A673 (cell line): ENCODE results near the gene SYT17. TPM values are rescaled to one million over a fixed set of nuclear protein-coding genes. Genes with fewer than 3 reads are reported as not detected.

Experiments
- BruUV-seq: library from RNA; stranded (reverse); fragments of 400-500 nt; replicated peaks from 2 replicates; lab custom pipeline; 2021; lab: Mats Ljungman, UMichigan
- CTCF ChIA-PET: fragments of 300-600 bp; sonication (Branson Sonifier 250); formaldehyde crosslinking; loops from one replicate; lab custom pipeline; 2022; ENCODE audit warnings: antibody characterized with exemption; lab: Charles Lee
- POLR2A ChIA-PET: fragments of 300-600 bp; sonication (Branson Sonifier 250); formaldehyde crosslinking; loops from one replicate; lab custom pipeline; 2022; ENCODE audit warnings: antibody characterized with exemption; ENCODE audit not compliant: low non-redundant PET; lab: Charles Lee
- DNase-seq: peaks from one replicate; pipeline ENCODE4 v3.0.0-alpha.2; 2015; ENCODE audit warnings: low spot score
- H3K27ac ChIP-seq: fragments of 200-600 bp; sonication (generic); 2 replicates; pipeline ENCODE4 v1.5.1; 2016; ENCODE audit warnings: mixed run types, low read depth, mild to moderate bottlenecking, mixed read lengths, antibody characterized with exemption, low read length; ENCODE audit not compliant: poor library complexity, severe bottlenecking
- H3K27me3 ChIP-seq: fragments of 200-600 bp; sonication (generic); replicated peaks from 2 replicates; pipeline ENCODE4 v1.6.1; 2017; ENCODE audit warnings: mixed run types, low read depth, mild to moderate bottlenecking, mixed read lengths, antibody characterized with exemption, low read length; ENCODE audit not compliant: insufficient read depth, poor library complexity
- H3K36me3 ChIP-seq: fragments of 200-600 bp; sonication (generic); 2 replicates; pipeline ENCODE4 v1.6.1; 2016; ENCODE audit warnings: mixed run types, mild to moderate bottlenecking, mixed read lengths, antibody characterized with exemption, low read length; ENCODE audit not compliant: insufficient read depth, poor library complexity, severe bottlenecking
- H3K4me1 ChIP-seq: fragments of 200-600 bp; sonication (generic); 2 replicates; pipeline ENCODE4 v1.6.1; 2017; ENCODE audit warnings: mixed run types, mild to moderate bottlenecking, mixed read lengths, antibody characterized with exemption, low read length; ENCODE audit not compliant: insufficient read depth, poor library complexity, severe bottlenecking
- H3K4me3 ChIP-seq: fragments of 200-600 bp; sonication (generic); 2 replicates; pipeline ENCODE4 v1.5.1; 2016; ENCODE audit warnings: low read depth, mixed run types, mild to moderate bottlenecking, mixed read lengths, low read length; ENCODE audit not compliant: poor library complexity, severe bottlenecking
- H3K9me3 ChIP-seq: fragments of 200-600 bp; sonication (generic); 2 replicates; pipeline ENCODE4 v1.6.1; 2016; ENCODE audit warnings: mixed run types, low read depth, mild to moderate bottlenecking, mixed read lengths, antibody characterized with exemption, low read length; ENCODE audit not compliant: poor library complexity, severe bottlenecking
- EZH2 ChIP-seq: fragments of 200-600 bp; sonication (generic); IDR thresholded peaks from 2 replicates; pipeline ENCODE4 v1.6.1; 2017; ENCODE audit warnings: borderline replicate concordance, low read depth, mild to moderate bottlenecking, mixed read lengths, antibody characterized with exemption, low read length; ENCODE audit not compliant: poor library complexity, severe bottlenecking
- intact Hi-C: fragments of 100-400 bp; cut with micrococcal nuclease; formaldehyde crosslinking; loops from one replicate; pipeline ENCODE4 v1.10.0; 2022; ENCODE audit not compliant: unreplicated experiment
- total RNA-seq: library from RNA; stranded (reverse); gene quantifications from 2 replicates; pipeline ENCODE4 v1.2.3, GENCODE V29; 2021
- TF ChIP-seq, protein P1 (sequence below): fragments of 300-800, 200-600 bp; sonication (generic); conservative IDR thresholded peaks from 2 replicates; pipeline ENCODE4 v1.5.1; 2017; ENCODE audit warnings: low read depth, mild to moderate bottlenecking, antibody characterized with exemption, low read length, moderate library complexity, mixed read lengths

Gene SYT17
- total RNA-seq, 1 experiment from 2014 or later = 0.24 TPM

DNA sequence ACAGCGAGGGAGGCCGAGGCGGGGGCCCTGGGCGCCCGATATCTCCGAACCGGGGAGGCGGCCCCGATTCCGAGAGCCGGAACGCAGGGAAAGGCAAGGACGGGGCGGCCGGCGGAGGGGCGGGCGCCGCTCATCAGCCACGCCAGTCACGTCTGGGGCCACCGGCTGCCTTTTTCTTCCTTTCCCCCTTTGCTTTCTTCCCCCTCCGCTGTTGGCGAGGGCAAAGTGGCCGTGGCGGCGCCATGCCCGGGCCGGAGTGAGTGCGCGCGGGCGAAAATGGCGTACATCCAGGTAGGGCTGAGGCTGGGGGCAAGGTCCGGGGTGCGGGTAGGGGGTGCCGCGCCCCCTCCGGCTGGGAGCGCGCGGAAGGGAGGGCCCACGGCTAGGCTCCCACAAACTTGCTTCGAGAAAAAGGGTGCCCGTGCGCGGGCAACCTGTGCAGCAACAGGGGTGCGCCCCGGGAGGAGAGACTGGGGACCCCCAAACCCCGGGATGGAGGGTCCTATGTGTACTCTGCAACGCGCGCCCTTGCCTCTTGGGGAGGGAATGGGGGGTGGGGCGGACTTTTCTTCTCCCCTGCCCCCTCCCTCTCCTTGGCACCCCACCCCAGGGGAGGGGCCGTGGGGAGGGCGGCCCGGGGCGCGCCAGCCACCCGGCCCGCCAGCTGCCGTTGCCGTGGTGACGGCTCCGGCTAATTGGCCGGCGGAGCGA lies 486 bp downstream of the SYT17 start:
- ChIA-PET CTCF (no interaction called here), POLR2A (no interaction called here)
- no TSS peak for BruUV-seq
- Histone ChIP-seq H3K4me3 (peak overlapping the region; percentile 52), H3K27me3 (peaks cover 31% of the 10 kb centered on the region), H3K4me1 (no peaks in the 10 kb centered on the region), H3K27ac (no peak overlapping the region), H3K9me3 (no peaks in the 10 kb centered on the region), H3K36me3 (no peaks in the 10 kb centered on the region)
- DNase-seq = no peak
- intact Hi-C loops = no loop called here
- TF ChIP-seq EZH2 = peak; percentile 65
- TF ChIP-seq, protein P1, sequence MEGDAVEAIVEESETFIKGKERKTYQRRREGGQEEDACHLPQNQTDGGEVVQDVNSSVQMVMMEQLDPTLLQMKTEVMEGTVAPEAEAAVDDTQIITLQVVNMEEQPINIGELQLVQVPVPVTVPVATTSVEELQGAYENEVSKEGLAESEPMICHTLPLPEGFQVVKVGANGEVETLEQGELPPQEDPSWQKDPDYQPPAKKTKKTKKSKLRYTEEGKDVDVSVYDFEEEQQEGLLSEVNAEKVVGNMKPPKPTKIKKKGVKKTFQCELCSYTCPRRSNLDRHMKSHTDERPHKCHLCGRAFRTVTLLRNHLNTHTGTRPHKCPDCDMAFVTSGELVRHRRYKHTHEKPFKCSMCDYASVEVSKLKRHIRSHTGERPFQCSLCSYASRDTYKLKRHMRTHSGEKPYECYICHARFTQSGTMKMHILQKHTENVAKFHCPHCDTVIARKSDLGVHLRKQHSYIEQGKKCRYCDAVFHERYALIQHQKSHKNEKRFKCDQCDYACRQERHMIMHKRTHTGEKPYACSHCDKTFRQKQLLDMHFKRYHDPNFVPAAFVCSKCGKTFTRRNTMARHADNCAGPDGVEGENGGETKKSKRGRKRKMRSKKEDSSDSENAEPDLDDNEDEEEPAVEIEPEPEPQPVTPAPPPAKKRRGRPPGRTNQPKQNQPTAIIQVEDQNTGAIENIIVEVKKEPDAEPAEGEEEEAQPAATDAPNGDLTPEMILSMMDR = no peak

DNA sequence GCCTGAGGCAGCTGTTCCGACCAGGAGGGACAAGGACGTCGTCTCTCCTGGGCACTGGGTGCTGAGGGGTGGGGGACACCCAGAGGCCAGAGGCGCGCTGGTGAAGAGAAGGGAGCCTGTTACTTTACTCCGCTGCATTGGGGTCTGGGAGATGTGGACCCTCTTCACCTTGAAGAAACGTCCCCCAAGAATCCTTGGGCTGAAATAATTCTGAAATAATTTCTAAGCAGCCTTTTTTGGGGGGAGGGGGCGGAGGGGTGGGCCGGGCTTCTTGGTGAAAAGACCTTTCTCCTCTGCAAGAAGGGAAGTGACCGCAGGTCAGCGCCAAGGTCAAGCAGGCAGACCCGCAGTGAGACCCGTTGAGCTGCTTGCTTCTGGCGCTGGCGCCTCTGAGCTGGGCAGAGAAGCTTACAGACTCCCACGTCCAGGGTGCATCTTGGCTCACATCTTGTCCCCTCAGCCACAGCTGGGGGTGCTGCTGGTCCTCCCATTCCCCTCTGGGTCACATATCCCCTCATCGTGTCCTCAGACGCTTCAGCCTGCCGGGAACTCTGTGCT lies 1.1 kb downstream of the SYT17 start:
- intact Hi-C loops = no loop called here
- peaks cover 31% of the 10 kb centered on the region for H3K27me3 ChIP-seq
- TF ChIP-seq, protein P1 = no peak
- TF ChIP-seq EZH2 = peak; percentile 31
- CTCF ChIA-PET = no interaction called here
- peak overlapping the region; percentile 52 for H3K4me3 ChIP-seq
- no peaks in the 10 kb centered on the region for H3K36me3 ChIP-seq
- DNase-seq = no peak
- no TSS peak for BruUV-seq
- no peaks in the 10 kb centered on the region for H3K9me3 ChIP-seq
- H3K4me1 ChIP-seq = no peaks in the 10 kb centered on the region
- POLR2A ChIA-PET = no interaction called here
- no peak overlapping the region for H3K27ac ChIP-seq

DNA sequence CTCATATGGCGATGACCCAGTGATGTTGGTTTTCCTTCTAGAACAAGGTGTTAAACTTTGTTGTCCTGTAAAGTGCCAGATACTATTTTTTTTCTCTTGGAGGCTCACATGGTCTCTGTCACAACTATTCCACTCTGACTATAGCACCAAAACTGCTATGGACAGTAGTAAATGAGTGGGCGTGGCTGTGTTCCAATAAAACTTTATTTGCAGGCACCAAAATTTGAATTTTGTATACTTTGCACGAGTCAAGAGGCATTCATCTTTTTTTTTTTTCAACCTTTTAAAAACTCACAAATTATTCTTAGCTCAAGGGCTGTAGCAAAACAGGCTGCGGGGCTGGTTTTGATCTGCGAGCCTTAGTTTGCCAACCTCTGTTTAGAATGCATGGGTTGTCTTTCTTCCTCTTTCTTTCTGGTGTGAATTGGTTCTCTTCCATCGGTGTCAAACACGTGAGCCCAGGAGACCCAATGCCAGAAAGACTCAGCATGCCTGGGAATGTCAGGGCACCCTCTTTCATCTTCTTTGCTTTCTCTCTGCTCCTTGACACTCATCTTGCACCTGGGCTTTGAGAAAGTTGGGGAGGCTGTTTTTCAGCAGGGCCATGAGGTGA lies 2.1 kb downstream of the SYT17 start:
- BruUV-seq = no TSS peak
- ChIA-PET CTCF (interaction anchor here (0.8 kb wide), 1 partner anchor 369 kb away, joined by 3 read pairs; the partner anchor contains the start of gene ARL6IP1), POLR2A (no interaction called here)
- no peaks in the 10 kb centered on the region for H3K36me3 ChIP-seq
- no peak for DNase-seq
- no peaks in the 10 kb centered on the region for H3K4me1 ChIP-seq
- H3K27ac ChIP-seq = no peak overlapping the region
- TF ChIP-seq, protein P1 = no peak
- TF ChIP-seq EZH2 = no peak
- H3K9me3 ChIP-seq = no peaks in the 10 kb centered on the region
- no peak overlapping the region for H3K4me3 ChIP-seq
- intact Hi-C loops = no loop called here
- H3K27me3 ChIP-seq = peaks cover 31% of the 10 kb centered on the region
